Activated CD4-positive, alpha-beta T cell treated with anti-CD3 and anti-CD28 coated beads, Interleukin-2, amount 50 U/mL, for 24 hours (primary cell): ENCODE data around the gene NDUFA9.

Experiments used
- DNase-seq, 2 donors: peaks; one replicate each; pipeline ENCODE4 v3.0.0-alpha.2; 2020; ENCODE audit warnings: low read depth in 1 of 2, low spot score in 1 of 2

Gene NDUFA9

DNA sequence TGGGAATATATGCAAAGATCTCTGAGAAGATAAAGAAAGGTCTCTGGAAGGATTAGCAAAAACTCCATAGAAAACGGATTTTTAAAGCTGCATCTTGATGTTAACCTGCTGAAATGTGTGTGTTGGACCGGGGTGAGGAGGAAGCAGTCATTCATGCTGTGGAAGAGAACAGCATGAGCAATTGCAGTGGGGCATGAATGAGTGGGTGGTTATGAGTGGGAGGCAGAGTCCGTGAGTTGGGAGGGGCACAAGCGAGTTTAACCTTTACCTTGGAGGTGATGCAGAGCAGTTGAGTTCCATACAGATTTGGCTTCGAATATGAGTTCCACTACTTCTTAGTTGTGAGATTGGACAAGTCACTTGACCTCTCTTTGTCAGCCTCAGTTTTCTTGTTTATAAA lies 41.8 kb downstream of the NDUFA9 start:
- DNase-seq: no peak
